ENCODE data around the gene SLC1A6.
"Not testable (repeated sequence)": the region's sequence is repeated elsewhere in the genome, so short reads cannot be mapped to it uniquely, and the experiment has no call there.

SLC1A6 gene

GRCh38 chr19:14979476-14980255 lies at the start of gene SLC1A6:
Gene SLC1A6, minus strand, starts transcription at chr19:14979864. Its CDS starts 6,954 bp downstream, at chr19:14972910.
- no peak for DNase-seq (ENCODE audit: low read depth)

- no peak for DNase-seq (ENCODE audit: low read depth)
Observed at GRCh38 chr19:15028490-15028889, 48.8 kb upstream of the SLC1A6 start.

GRCh38 chr19:15025217-15025616 lies 45.6 kb upstream of the SLC1A6 start:
- DNase-seq (ENCODE audit: low read depth): no peak

- DNase-seq (ENCODE audit: low read depth): no peak
Observed at GRCh38 chr19:15022752-15023151, 43.1 kb upstream of the SLC1A6 start.

- DNase-seq (ENCODE audit: low read depth): no peak
Observed at GRCh38 chr19:15021286-15022007, 41.8 kb upstream of the SLC1A6 start.

GRCh38 chr19:15018836-15019235 lies 39.2 kb upstream of the SLC1A6 start:
- DNase-seq (ENCODE audit: low read depth): not testable (repeated sequence)

GRCh38 chr19:15015946-15016542 lies 36.4 kb upstream of the SLC1A6 start:
- DNase-seq (ENCODE audit: low read depth): no peak

- DNase-seq (ENCODE audit: low read depth): no peak
Observed at GRCh38 chr19:15014579-15014978, 34.9 kb upstream of the SLC1A6 start.

GRCh38 chr19:15010501-15011300 lies 31.0 kb upstream of the SLC1A6 start:
- no peak for DNase-seq (ENCODE audit: low read depth)

- DNase-seq (ENCODE audit: low read depth): no peak
Observed at GRCh38 chr19:15008308-15008707, 28.6 kb upstream of the SLC1A6 start.

GRCh38 chr19:14997981-14998380 lies 18.3 kb upstream of the SLC1A6 start:
- no peak for DNase-seq (ENCODE audit: low read depth)

- DNase-seq (ENCODE audit: low read depth): no peak
Observed at GRCh38 chr19:14992780-14993179, 13.1 kb upstream of the SLC1A6 start.

- DNase-seq (ENCODE audit: low read depth): no peak
Observed at GRCh38 chr19:14985133-14985532, 5.5 kb upstream of the SLC1A6 start.

GRCh38 chr19:14978161-14978776 lies 1.4 kb downstream of the SLC1A6 start:
- no peak for DNase-seq (ENCODE audit: low read depth)

GRCh38 chr19:14977128-14977527 lies 2.5 kb downstream of the SLC1A6 start:
- DNase-seq (ENCODE audit: low read depth): no peak

- no peak for DNase-seq (ENCODE audit: low read depth)
Observed at GRCh38 chr19:14974488-14974887, 5.2 kb downstream of the SLC1A6 start.

GRCh38 chr19:14972676-14973075 lies 7.0 kb downstream of the SLC1A6 start:
- DNase-seq (ENCODE audit: low read depth): no peak

- DNase-seq (ENCODE audit: low read depth): no peak
Observed at GRCh38 chr19:14971474-14971873, 8.2 kb downstream of the SLC1A6 start.

GRCh38 chr19:14968247-14968646 lies 11.4 kb downstream of the SLC1A6 start:
- DNase-seq (ENCODE audit: low read depth): no peak

GRCh38 chr19:14961956-14962685 lies 17.5 kb downstream of the SLC1A6 start:
- no peak for DNase-seq (ENCODE audit: low read depth)

- no peak for DNase-seq (ENCODE audit: low read depth)
Observed at GRCh38 chr19:14959263-14959662, 20.4 kb downstream of the SLC1A6 start.

Measured in stimulated activated CD8-positive, alpha-beta memory T cell treated with anti-CD3 and anti-CD28 coated beads, Interleukin-4, amount 100 ng/mL, for 24 hours (primary cell).